RWPE1 (cell line): ENCODE measurements around the gene BDNF.

Source experiments
- CTCF ChIA-PET: fragments of 350-600 bp; sonication (Branson Sonifier 250); formaldehyde crosslinking; extraction: SDS; loops from one replicate; lab custom pipeline; 2021; lab: Yijun Ruan, JAX
- POLR2A ChIA-PET: fragments of 400-600 bp; formaldehyde crosslinking; extraction: SDS; loops from one replicate; lab custom pipeline; 2020; ENCODE audit warnings: antibody characterized with exemption; ENCODE audit not compliant: low non-redundant PET; lab: Yijun Ruan, JAX
- DNase-seq: peaks from one replicate; pipeline ENCODE4 v3.0.0; 2012; ENCODE audit warnings: low spot score
- H3K27ac ChIP-seq: fragments of 450-650 bp; 2 replicates; pipeline ENCODE4 v1.5.1; 2017
- CTCF ChIP-seq: fragments of 450-650 bp; conservative IDR thresholded peaks from 2 replicates; pipeline ENCODE4 v1.5.1; 2017; ENCODE audit warnings: low read depth, mild to moderate bottlenecking

Gene BDNF

GRCh38 chr11:27619763-27620335 lies 80.4 kb downstream of the BDNF start:
- no peak for DNase-seq
- CTCF ChIA-PET: no interaction called here
- POLR2A ChIA-PET: no interaction called here

GRCh38 chr11:27619039-27619574 lies 81.1 kb downstream of the BDNF start:
- no peak for TF ChIP-seq CTCF
- H3K27ac ChIP-seq: no peak overlapping the region
- CTCF ChIA-PET: no interaction called here
- POLR2A ChIA-PET: no interaction called here
- no peak for DNase-seq

More at GRCh38 chr11:27619763-27620335, 80.4 kb downstream of the BDNF start:
- no peak for TF ChIP-seq CTCF
- no peak overlapping the region for H3K27ac ChIP-seq

- H3K27ac ChIP-seq: no peak overlapping the region
- no peak for TF ChIP-seq CTCF
- no peak for DNase-seq
- CTCF ChIA-PET: no interaction called here
- POLR2A ChIA-PET: no interaction called here
These were observed 81.9 kb downstream of the BDNF start for GRCh38 chr11:27618281-27618915.

GRCh38 chr11:27616711-27617110 lies 83.5 kb downstream of the BDNF start:
- POLR2A ChIA-PET: no interaction called here
- no peak for TF ChIP-seq CTCF
- CTCF ChIA-PET: no interaction called here
- DNase-seq: no peak
- H3K27ac ChIP-seq: no peak overlapping the region

DNA sequence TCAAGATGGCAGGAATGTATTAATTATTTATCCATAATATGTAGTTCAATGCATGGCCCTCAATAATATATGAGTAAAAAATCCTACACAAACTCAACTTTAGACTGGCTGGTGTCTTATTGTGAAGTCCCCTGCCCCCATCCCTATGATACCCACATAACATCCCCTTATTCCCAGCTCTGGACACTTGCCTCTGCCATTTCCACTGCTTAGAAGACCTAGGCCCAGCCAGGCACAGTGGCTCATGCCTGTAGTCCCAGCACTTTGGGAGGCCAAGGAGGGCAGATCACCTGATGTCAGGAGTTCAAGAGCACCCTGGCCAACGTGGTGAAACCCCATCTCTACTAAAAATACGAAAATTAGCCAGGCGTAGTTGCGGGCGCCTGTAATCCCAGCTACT lies 84.4 kb downstream of the BDNF start:
- ChIA-PET POLR2A (no interaction called here), CTCF (interaction anchor here (0.6 kb wide), 1 partner anchor 186 kb away, joined by 5 read pairs; no protein-coding TSS in a partner anchor)
- H3K27ac ChIP-seq: no peak overlapping the region
- no peak for DNase-seq
- no peak for TF ChIP-seq CTCF

DNA sequence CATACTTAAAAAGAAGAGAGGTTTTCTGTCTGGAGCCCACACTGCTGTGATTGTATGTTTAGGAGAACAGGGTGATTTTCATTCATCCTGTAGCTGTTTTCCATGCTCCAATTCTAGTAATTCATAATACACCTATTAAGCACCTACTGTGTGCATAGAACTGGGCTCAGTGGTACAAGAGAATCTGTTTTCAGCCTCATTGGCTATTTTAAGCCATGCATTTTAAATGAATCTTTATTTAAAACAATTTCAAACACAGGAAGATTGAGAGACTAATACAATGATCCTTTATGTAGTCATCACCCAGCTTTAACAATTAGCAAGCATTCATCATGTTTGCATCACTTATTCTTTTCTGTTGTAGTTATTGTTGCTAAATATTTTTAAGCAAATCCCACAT lies 86.2 kb downstream of the BDNF start:
- no peak for TF ChIP-seq CTCF
- no peak overlapping the region for H3K27ac ChIP-seq
- no peak for DNase-seq
- POLR2A ChIA-PET: no interaction called here
- CTCF ChIA-PET: no interaction called here
